NCI-H526 (cell line): ENCODE results near the gene CHIC2.

ENCODE experiments used
- DNase-seq, 2 experiments: peaks; one replicate each; lab custom pipeline; 2025; lab: John Stamatoyannopoulos, UW

Gene CHIC2

GRCh38 chr4:54005475-54005874 is 58.9 kb downstream of the CHIC2 start:
- DNase-seq, result no peak

GRCh38 chr4:54004463-54004862 is 59.9 kb downstream of the CHIC2 start:
- DNase-seq, result no peak

- no peak for DNase-seq
Measured at GRCh38 chr4:54001668-54002365, 62.6 kb downstream of the CHIC2 start.

- DNase-seq, result no peak
Measured at GRCh38 chr4:53997898-53998297, 66.5 kb downstream of the CHIC2 start.

GRCh38 chr4:53994382-53995102 is 69.9 kb downstream of the CHIC2 start:
- DNase-seq, result no peak

GRCh38 chr4:53992785-53993184 is 71.6 kb downstream of the CHIC2 start:
- no peak for DNase-seq

- no peak for DNase-seq
Measured at GRCh38 chr4:53991821-53992220, 72.6 kb downstream of the CHIC2 start.

- DNase-seq, result no peak
Measured at GRCh38 chr4:53990641-53991040, 73.8 kb downstream of the CHIC2 start.

GRCh38 chr4:53987761-53988171 is 76.6 kb downstream of the CHIC2 start:
- no peak for DNase-seq

- DNase-seq, result no peak
Measured at GRCh38 chr4:53986062-53986461, 78.3 kb downstream of the CHIC2 start.

GRCh38 chr4:53981567-53981966 is 82.8 kb downstream of the CHIC2 start:
- DNase-seq, result no peak

GRCh38 chr4:53981066-53981465 is 83.3 kb downstream of the CHIC2 start:
- no peak for DNase-seq

GRCh38 chr4:53974561-53974960 is 89.8 kb downstream of the CHIC2 start:
- no peak for DNase-seq

- DNase-seq, result no peak
Measured at GRCh38 chr4:53967986-53968385, 96.4 kb downstream of the CHIC2 start.

GRCh38 chr4:53963781-53964180 is 100.6 kb downstream of the CHIC2 start:
- no peak for DNase-seq

GRCh38 chr4:53963336-53963735 is 101.1 kb downstream of the CHIC2 start:
- DNase-seq, result no peak

- no peak for DNase-seq
Measured at GRCh38 chr4:53962516-53963225, 101.7 kb downstream of the CHIC2 start.

GRCh38 chr4:53961351-53961750 is 103.1 kb downstream of the CHIC2 start:
- no peak for DNase-seq

GRCh38 chr4:53960843-53961242 is 103.6 kb downstream of the CHIC2 start:
- DNase-seq, result no peak
